Measurements from ENCODE around the gene BTLA. TPM values are rescaled to one million over a fixed set of nuclear protein-coding genes. Genes with fewer than 3 reads are reported as not detected.
"Not testable (repeated sequence)": the region's sequence is repeated elsewhere in the genome, so short reads cannot be mapped to it uniquely, and the experiment has no call there.

Gene BTLA
- total RNA-seq (2021; fragmentation: NEBNext Ultra II Directional; extraction: Animal tissue kit (Norgen Biotek cat#: 25700)) = not detected
- long read RNA-seq = 0 reads

DNA sequence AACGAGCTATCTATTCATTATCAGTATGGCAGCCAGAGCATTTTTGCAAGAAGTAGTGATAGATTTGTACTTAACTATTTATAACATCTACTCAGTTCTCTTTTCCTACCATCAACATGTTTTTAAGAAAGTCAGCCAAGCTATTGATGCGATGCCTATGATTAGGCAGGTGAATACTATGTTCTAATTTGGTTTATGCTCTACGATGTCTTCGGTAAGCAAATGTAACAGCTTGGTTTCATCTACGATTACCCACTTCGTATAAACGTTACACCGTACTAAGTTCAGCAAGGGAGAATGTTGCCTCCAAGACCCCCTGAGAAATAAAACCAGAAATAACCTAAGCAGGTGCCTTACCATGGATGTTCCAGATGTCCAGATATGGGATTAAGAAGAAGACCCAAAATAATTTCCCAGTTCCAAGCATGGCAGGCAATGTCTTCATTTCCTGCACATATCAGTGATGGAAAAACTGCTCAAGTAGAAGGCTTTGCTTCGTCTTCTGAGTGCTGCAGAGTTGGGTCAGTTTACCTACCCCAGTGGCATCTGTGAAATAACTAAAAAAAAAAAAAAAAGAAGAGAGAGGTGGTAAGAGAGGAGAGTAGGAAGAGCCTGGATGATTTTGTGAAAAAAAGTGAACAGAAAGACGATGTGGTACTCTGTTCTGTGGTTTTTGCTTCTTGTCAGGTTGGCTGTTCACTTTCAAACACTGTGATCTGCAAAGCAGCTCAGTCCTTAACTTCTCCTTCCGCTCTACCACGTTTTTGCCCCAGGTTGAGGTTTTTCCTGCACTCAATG lies at the start of gene BTLA:
Gene BTLA, minus strand, starts transcription at position 559 of the 798 bp plus-strand sequence. Its CDS starts 114 bp downstream, at position 445.
- Mint-ChIP-seq H3K27ac (no peak within 1 kb of the TSS), H3K4me1 (ENCODE audit: low read depth) (no peaks in the 10 kb centered on the region), H3K4me3 (no peak within 1 kb of the TSS), H3K9me3 (no peaks in the 10 kb centered on the region; the same call in 1 of the 2 replicates), H3K36me3 (ENCODE audit: low read depth) (no peaks in the 10 kb centered on the region), H3K27me3 (ENCODE audit: insufficient read depth) (peaks cover 12% of the 10 kb centered on the region)
- TF ChIP-seq CTCF (IDR thresholded peaks at IDR 0.05) = no peak
- no peak for DNase-seq

- H3K4me1 Mint-ChIP-seq (ENCODE audit: low read depth) = peaks cover 34% of the 10 kb centered on the region
- TF ChIP-seq CTCF (IDR thresholded peaks at IDR 0.05) = no peak
- no peaks in the 10 kb centered on the region for H3K9me3 Mint-ChIP-seq
- H3K36me3 Mint-ChIP-seq (ENCODE audit: low read depth) = peaks cover 31% of the 10 kb centered on the region
- peak; percentile 67 for DNase-seq
- H3K27me3 Mint-ChIP-seq (ENCODE audit: insufficient read depth) = no peaks in the 10 kb centered on the region
- H3K4me3 Mint-ChIP-seq = peak overlapping the region; percentile 55; the same call in 1 of the 2 replicates
- peak overlapping the region; percentile 71 for H3K27ac Mint-ChIP-seq
Measured at GRCh38 chr3:112546216-112546759, 47.0 kb upstream of the BTLA start.

GRCh38 chr3:112539825-112540650 lies 40.8 kb upstream of the BTLA start:
- DNase-seq = no peak
- H3K27ac Mint-ChIP-seq = no peak overlapping the region
- peaks cover 32% of the 10 kb centered on the region for H3K36me3 Mint-ChIP-seq (ENCODE audit: low read depth)
- H3K4me1 Mint-ChIP-seq (ENCODE audit: low read depth) = peaks cover 6% of the 10 kb centered on the region; the same call in 1 of the 2 replicates
- no peaks in the 10 kb centered on the region for H3K27me3 Mint-ChIP-seq (ENCODE audit: insufficient read depth)
- H3K9me3 Mint-ChIP-seq = no peaks in the 10 kb centered on the region
- H3K4me3 Mint-ChIP-seq = no peak overlapping the region
- no peak for TF ChIP-seq CTCF (IDR thresholded peaks at IDR 0.05)

- Mint-ChIP-seq H3K9me3 (no peaks in the 10 kb centered on the region), H3K27me3 (ENCODE audit: insufficient read depth) (no peaks in the 10 kb centered on the region), H3K36me3 (ENCODE audit: low read depth) (peaks cover 9% of the 10 kb centered on the region), H3K4me3 (no peak overlapping the region), H3K27ac (no peak overlapping the region), H3K4me1 (ENCODE audit: low read depth) (no peaks in the 10 kb centered on the region)
- TF ChIP-seq CTCF (IDR thresholded peaks at IDR 0.05) = peak; percentile 89
- peak; percentile 31 for DNase-seq
Measured at GRCh38 chr3:112531358-112531781, 32.1 kb upstream of the BTLA start.

- Mint-ChIP-seq H3K36me3 (ENCODE audit: low read depth) (peaks cover 9% of the 10 kb centered on the region), H3K9me3 (no peaks in the 10 kb centered on the region), H3K4me1 (ENCODE audit: low read depth) (no peaks in the 10 kb centered on the region), H3K4me3 (no peak overlapping the region), H3K27ac (no peak overlapping the region), H3K27me3 (ENCODE audit: insufficient read depth) (no peaks in the 10 kb centered on the region)
- TF ChIP-seq CTCF (IDR thresholded peaks at IDR 0.05) = no peak
- DNase-seq = no peak
Measured at GRCh38 chr3:112530573-112530972, 31.3 kb upstream of the BTLA start.

- DNase-seq; H3K4me3 Mint-ChIP-seq; H3K27ac Mint-ChIP-seq; H3K27me3 Mint-ChIP-seq (ENCODE audit: insufficient read depth); H3K9me3 Mint-ChIP-seq; H3K4me1 Mint-ChIP-seq (ENCODE audit: low read depth); H3K36me3 Mint-ChIP-seq (ENCODE audit: low read depth): not testable (repeated sequence)
Measured at GRCh38 chr3:112524127-112524526, 24.9 kb upstream of the BTLA start.

Data from HFFc6 (cell line).